IMR-90 (cell line): ENCODE results near the gene NCAM1. TPM values are rescaled to one million over a fixed set of nuclear protein-coding genes. Genes with fewer than 3 reads are reported as not detected.

ENCODE experiments used
- ATAC-seq: fragments of 200-7000 bp; cut with Tn5 transposase; 2 replicates; pipeline ENCODE4 v1.9.1; 2020; ENCODE audit warnings: low read depth, mild to moderate bottlenecking, moderate library complexity
- BruUV-seq: library from RNA; stranded (reverse); fragments of 400-500 nt; replicated peaks from 2 replicates; lab custom pipeline; 2021; lab: Mats Ljungman, UMichigan
- CTCF ChIA-PET: fragments of 300-600 bp; formaldehyde crosslinking; extraction: SDS; loops from one replicate; lab custom pipeline; 2021; ENCODE audit warnings: antibody characterized with exemption; lab: Yijun Ruan, JAX
- POLR2A ChIA-PET: fragments of 300-600 bp; sonication (Branson Sonifier 250); formaldehyde crosslinking; loops from one replicate; lab custom pipeline; 2022; ENCODE audit warnings: antibody characterized with exemption; ENCODE audit not compliant: unreplicated experiment; lab: Charles Lee
- DNase-seq: peaks from one replicate; pipeline ENCODE4 v3.0.0; 2013
- H2AFZ ChIP-seq: replicated peaks from 2 replicates; pipeline ENCODE3; 2013; ENCODE audit warnings: low read length, mild to moderate bottlenecking; ENCODE audit not compliant: poor library complexity
- H2AK5ac ChIP-seq: 2 replicates; pipeline ENCODE4 v1.6.1; 2013; ENCODE audit warnings: low read depth, low read length, inconsistent platforms
- H2AK9ac ChIP-seq: replicated peaks from 2 replicates; pipeline ENCODE3; 2013; ENCODE audit warnings: mild to moderate bottlenecking, low read depth, low read length, moderate library complexity; ENCODE audit not compliant: poor library complexity
- H2BK120ac ChIP-seq: 2 replicates; pipeline ENCODE4 v1.6.1; 2013; ENCODE audit warnings: low read depth, low read length, inconsistent platforms
- H2BK15ac ChIP-seq: 3 replicates; pipeline ENCODE4 v1.6.1; 2013; ENCODE audit warnings: low read depth, low read length, inconsistent platforms
- H2BK20ac ChIP-seq: 2 replicates; pipeline ENCODE4 v1.6.1; 2013; ENCODE audit warnings: low read depth, mild to moderate bottlenecking, inconsistent platforms, low read length, moderate library complexity
- H2BK5ac ChIP-seq: 2 replicates; pipeline ENCODE4 v1.6.1; 2013; ENCODE audit warnings: mild to moderate bottlenecking, low read depth, low read length, inconsistent platforms; ENCODE audit not compliant: poor library complexity, severe bottlenecking
- H3K14ac ChIP-seq: replicated peaks from 2 replicates; pipeline ENCODE4 v1.6.1; 2013; ENCODE audit warnings: low read depth, low read length, inconsistent platforms
- H3K18ac ChIP-seq: 2 replicates; pipeline ENCODE4 v1.6.1; 2013; ENCODE audit warnings: low read depth, low read length, control low read depth
- H3K23ac ChIP-seq: 2 replicates; pipeline ENCODE4 v1.6.1; 2013; ENCODE audit warnings: low read depth, low read length, inconsistent platforms
- H3K27ac ChIP-seq: 2 replicates; pipeline ENCODE4 v1.5.1; 2013; ENCODE audit warnings: mild to moderate bottlenecking, control low read depth, low read length; ENCODE audit not compliant: insufficient read depth
- H3K27me3 ChIP-seq: 2 replicates; pipeline ENCODE4 v1.6.1; 2013; ENCODE audit warnings: low read length; ENCODE audit not compliant: control insufficient read depth, insufficient read depth
- H3K36me3 ChIP-seq: 2 replicates; pipeline ENCODE4 v1.6.1; 2013; ENCODE audit warnings: low read length, mixed read lengths; ENCODE audit not compliant: control insufficient read depth, insufficient read depth
- H3K4ac ChIP-seq: 2 replicates; pipeline ENCODE4 v1.6.1; 2013; ENCODE audit warnings: low read depth, low read length, inconsistent platforms
- H3K4me1 ChIP-seq: 2 replicates; pipeline ENCODE4 v1.6.1; 2013; ENCODE audit warnings: low read length, mixed read lengths; ENCODE audit not compliant: control insufficient read depth, insufficient read depth
- H3K4me2 ChIP-seq: 2 replicates; pipeline ENCODE4 v1.6.1; 2013; ENCODE audit warnings: low read depth, mild to moderate bottlenecking, control low read depth, low read length, moderate library complexity
- H3K4me3 ChIP-seq: 2 replicates; pipeline ENCODE4 v1.5.1; 2013; ENCODE audit warnings: low read depth, mild to moderate bottlenecking, control low read depth, low read length, moderate library complexity; ENCODE audit not compliant: insufficient read depth
- H3K56ac ChIP-seq: 2 replicates; pipeline ENCODE4 v1.6.1; 2013; ENCODE audit warnings: low read length, inconsistent platforms; ENCODE audit not compliant: insufficient read depth; ENCODE audit errors: extremely low read depth
- H3K79me1 ChIP-seq, 2 experiments: 2 replicates each; pipeline ENCODE4 v1.6.1; 2013; ENCODE audit warnings: low read length in 2 of 2, inconsistent platforms in 1 of 2, low read depth in 1 of 2
- H3K9ac ChIP-seq: 2 replicates; pipeline ENCODE4 v1.6.1; 2013; ENCODE audit warnings: low read depth, low read length, control low read depth
- H3K9me1 ChIP-seq: 2 replicates; pipeline ENCODE4 v1.6.1; 2013; ENCODE audit warnings: low read length, inconsistent platforms; ENCODE audit not compliant: insufficient read depth
- H3K9me3 ChIP-seq: 2 replicates; pipeline ENCODE4 v1.6.1; 2013; ENCODE audit warnings: low read length; ENCODE audit not compliant: control insufficient read depth, insufficient read depth
- H4K20me1 ChIP-seq: 2 replicates; pipeline ENCODE4 v1.6.1; 2013; ENCODE audit warnings: low read length, inconsistent platforms; ENCODE audit not compliant: insufficient read depth
- H4K5ac ChIP-seq: 2 replicates; pipeline ENCODE4 v1.6.1; 2013; ENCODE audit warnings: mild to moderate bottlenecking, low read depth, low read length, control low read depth
- H4K8ac ChIP-seq, 2 experiments: 2 replicates each; pipeline ENCODE4 v1.6.1; 2013; ENCODE audit warnings: low read depth in 2 of 2, low read length in 2 of 2, control low read depth in 1 of 2, inconsistent platforms in 1 of 2
- H4K91ac ChIP-seq: 2 replicates; pipeline ENCODE4 v1.6.1; 2013; ENCODE audit warnings: low read depth, low read length, inconsistent platforms; ENCODE audit not compliant: insufficient read depth
- BHLHE40 ChIP-seq: fragments of 150-350 bp; IDR thresholded peaks from 2 replicates; pipeline ENCODE4 v1.6.1; 2016; ENCODE audit warnings: mild to moderate bottlenecking, low read depth, low read length
- CEBPB ChIP-seq: IDR thresholded peaks from 2 replicates; pipeline ENCODE4 v1.6.1; 2012; ENCODE audit warnings: low read depth, low read length, improper control_type of control experiment
- CHD1 ChIP-seq: IDR thresholded peaks from 2 replicates; pipeline ENCODE4 v1.6.1; 2012; ENCODE audit warnings: low read depth, low read length, improper control_type of control experiment
- CTCF ChIP-seq: conservative IDR thresholded peaks from 2 replicates; pipeline ENCODE4 v1.5.1; 2012; ENCODE audit warnings: mild to moderate bottlenecking, low read depth, low read length, improper control_type of control experiment
- ELK1 ChIP-seq: fragments of 150-350 bp; IDR thresholded peaks from 2 replicates; pipeline ENCODE4 v1.6.1; 2016; ENCODE audit warnings: low read depth, mild to moderate bottlenecking, low read length, moderate library complexity, borderline replicate concordance
- FOS ChIP-seq: fragments of 150-350 bp; IDR thresholded peaks from 2 replicates; pipeline ENCODE4 v1.6.1; 2016; ENCODE audit warnings: low read depth, low read length
- MAFK ChIP-seq: IDR thresholded peaks from 2 replicates; pipeline ENCODE4 v1.6.1; 2012; ENCODE audit warnings: low read depth, low read length, improper control_type of control experiment
- MAZ ChIP-seq: IDR thresholded peaks from 2 replicates; pipeline ENCODE4 v1.6.1; 2012; ENCODE audit warnings: low read depth, mild to moderate bottlenecking, low read length, improper control_type of control experiment, moderate library complexity, borderline replicate concordance
- MXI1 ChIP-seq: IDR thresholded peaks from 2 replicates; pipeline ENCODE4 v1.6.1; 2012; ENCODE audit warnings: low read depth, mild to moderate bottlenecking, low read length, moderate library complexity, borderline replicate concordance
- NFE2L2 ChIP-seq: fragments of 150-350 bp; IDR thresholded peaks from 2 replicates; pipeline ENCODE4 v1.6.1; 2016; ENCODE audit warnings: low read depth, mild to moderate bottlenecking, low read length
- POLR2A ChIP-seq: IDR thresholded peaks from 2 replicates; pipeline ENCODE4 v1.6.1; 2012; ENCODE audit warnings: mild to moderate bottlenecking, low read depth, low read length
- RAD21 ChIP-seq: IDR thresholded peaks from 2 replicates; pipeline ENCODE4 v1.6.1; 2012; ENCODE audit warnings: low read length, improper control_type of control experiment
- RCOR1 ChIP-seq: IDR thresholded peaks from 2 replicates; pipeline ENCODE4 v1.6.1; 2012; ENCODE audit warnings: mild to moderate bottlenecking, low read length, improper control_type of control experiment; ENCODE audit not compliant: insufficient replicate concordance
- RFX5 ChIP-seq: IDR thresholded peaks from 2 replicates; pipeline ENCODE4 v1.8.0; 2012; ENCODE audit warnings: low read depth, mild to moderate bottlenecking, low read length, moderate library complexity
- SMC3 ChIP-seq: fragments of 150-350 bp; IDR thresholded peaks from 2 replicates; pipeline ENCODE4 v1.6.1; 2016; ENCODE audit warnings: low read depth, mild to moderate bottlenecking, antibody characterized with exemption, low read length, moderate library complexity
- USF2 ChIP-seq: fragments of 150-350 bp; IDR thresholded peaks from 2 replicates; pipeline ENCODE4 v1.6.1; 2017; ENCODE audit warnings: mild to moderate bottlenecking, antibody characterized with exemption, low read length, low read depth
- WGBS, 2 experiments: methylation state at CpG; one replicate each; pipeline versions ENCODE4 v1.1.5 to v1.1.7; 2013; ENCODE audit warnings: missing lambda C conversion rate in 2 of 2; ENCODE audit not compliant: insufficient read length in 1 of 2; ENCODE audit errors: extremely low coverage in 2 of 2; 5-methylcytosine and 5-hydroxymethylcytosine counted together
- dilution Hi-C: fragments of 300-500 bp; cut with HindIII; formaldehyde crosslinking; loops from one replicate; pipeline ENCODE4 v1.14.3; 2018; ENCODE audit warnings: low sequenced_read_pairs; ENCODE audit not compliant: unreplicated experiment
- in situ Hi-C: fragments of 300-500 bp; cut with MboI; formaldehyde crosslinking; loops from 3 replicates; pipeline ENCODE4 v1.14.3; 2019; ENCODE audit warnings: low sequenced_read_pairs, inconsistent platforms, mixed read lengths
- intact Hi-C: fragments of 100-400 bp; cut with micrococcal nuclease; formaldehyde crosslinking; loops from 2 replicates; pipeline ENCODE4 v1.10.0; 2022
- polyA plus RNA-seq, 3 experiments: library from polyadenylated mRNA; depleted of rRNA; stranded (reverse); fragments of >200 nt; gene quantifications; 2 replicates each; pipeline ENCODE4 v1.2.3, GENCODE V29; 2012; ENCODE audit warnings: low replicate concordance in 1 of 3
- total RNA-seq: library from RNA; depleted of rRNA; stranded (reverse); fragments of >200 nt; gene quantifications from 2 replicates; pipeline ENCODE4 v1.2.3, GENCODE V29; 2012

Gene NCAM1
- total and polyA plus RNA-seq, 2 of the 4 experiments (the other 2 are of a cell fraction): 0.09 to 0.18 TPM

GRCh38 chr11:113234888-113235287, 273.7 kb downstream of the NCAM1 start:
- intact Hi-C loops: no loop called here
- ChIA-PET CTCF (no interaction called here), POLR2A (no interaction called here)
- Histone ChIP-seq H3K56ac (no peak overlapping the region), H3K4me3 (no peak overlapping the region), H3K9me1 (no peaks in the 10 kb centered on the region), H3K9ac (no peak overlapping the region), H4K5ac (no peak overlapping the region), H2AK5ac (no peak overlapping the region), H2AFZ (no peak overlapping the region), H4K91ac (no peak overlapping the region), H2AK9ac (no peak overlapping the region), H3K36me3 (no peaks in the 10 kb centered on the region), H3K9me3 (no peaks in the 10 kb centered on the region; the same call in 1 of the 2 replicates), H4K20me1 (no peaks in the 10 kb centered on the region), H3K4me2 (no peak overlapping the region), H2BK20ac (no peak overlapping the region), H3K4me1 (no peaks in the 10 kb centered on the region), H3K27ac (no peak overlapping the region), H3K18ac (no peak overlapping the region), H2BK120ac (no peak overlapping the region), H2BK5ac (no peak overlapping the region), H3K27me3 (no peaks in the 10 kb centered on the region), H3K79me1 (no peaks in the 10 kb centered on the region), H3K14ac (no peak overlapping the region), H3K4ac (no peak overlapping the region), H3K23ac (no peak overlapping the region), H2BK15ac (no peak overlapping the region), H4K8ac (no peak overlapping the region)
- dilution Hi-C loops: no loop called here
- no TSS peak for BruUV-seq
- WGBS, 2 experiments: 80% methylated on average over 3 of the region's 14 CpGs; no CpG with 5 or more reads in 1 of the 2 experiments
- no peak for ATAC-seq
- DNase-seq: no peak
- TF ChIP-seq ELK1 (no peak), MAZ (no peak), CEBPB (no peak), CHD1 (no peak), RAD21 (no peak), POLR2A (no peak), SMC3 (no peak), RCOR1 (no peak), MAFK (no peak), FOS (no peak), BHLHE40 (no peak), CTCF (no peak), RFX5 (no peak), USF2 (no peak), NFE2L2 (no peak), MXI1 (no peak)
- in situ Hi-C loops: no loop called here
